Psoas muscle (tissue), 8 donors: ENCODE data around the gene SMIM13. TPM values are rescaled to one million over a fixed set of nuclear protein-coding genes. Genes with fewer than 3 reads are reported as not detected.

Experiments
- ATAC-seq, 4 donors: fragments of 200-7000 bp; cut with Tn5 transposase; one replicate each; pipeline ENCODE4 v1.9.1; 2020; ENCODE audit warnings: moderate library complexity in 3 of 4, mild to moderate bottlenecking in 2 of 4
- DNase-seq, 2 donors: peaks; one replicate each; pipeline ENCODE4 v3.0.0-alpha.2; 2020
- H3K27ac ChIP-seq: fragments of 200-600 bp; one replicate; pipeline ENCODE4 v1.8.0; 2022
- H3K27me3 ChIP-seq, 3 donors: fragments of 200-600 bp in 1 of 3; one replicate each; pipeline versions ENCODE4 v1.6.1 to v1.8.0; 2013 to 2022; ENCODE audit warnings: low read length in 2 of 3, mild to moderate bottlenecking in 2 of 3, moderate library complexity in 1 of 3; ENCODE audit not compliant: insufficient read depth in 3 of 3
- H3K36me3 ChIP-seq, 2 donors: fragments of 200-600 bp in 1 of 2; one replicate each; pipeline versions ENCODE4 v1.6.1 to v1.8.0; 2013 to 2022; ENCODE audit warnings: low read depth in 1 of 2, mild to moderate bottlenecking in 1 of 2, moderate library complexity in 1 of 2; ENCODE audit not compliant: insufficient read depth in 1 of 2
- H3K4me1 ChIP-seq: fragments of 200-600 bp; one replicate; pipeline ENCODE4 v1.8.0; 2022
- H3K4me3 ChIP-seq: fragments of 200-600 bp; one replicate; pipeline ENCODE4 v1.8.0; 2022; ENCODE audit warnings: mild to moderate bottlenecking
- H3K9me3 ChIP-seq: fragments of 200-600 bp; one replicate; pipeline ENCODE4 v1.8.0; 2022
- WGBS, 3 donors: extraction: QIAGEN DNeasy Blood & Tissue Kit; methylation state at CpG; one replicate each; pipeline versions ENCODE4 v1.1.6 to v1.1.7; 2013; 5-methylcytosine and 5-hydroxymethylcytosine counted together
- intact Hi-C, 2 donors: fragments of 100-400 bp; cut with DNase I; formaldehyde crosslinking; loops; one replicate each; pipeline versions ENCODE4 v1.11.0 to v1.14.2; 2022
- polyA plus RNA-seq, 3 donors: library from polyadenylated mRNA; stranded (reverse); fragments of 200-250 nt; gene quantifications; one replicate each; pipeline ENCODE4 v1.2.3, GENCODE V29; 2013
- total RNA-seq, 4 donors: library from RNA; stranded (reverse); fragmentation: NEBNext Ultra II Directional in 2 of 4; extraction: Animal tissue kit (Norgen Biotek cat#: 25700) in 2 of 4; gene quantifications; one replicate each; pipeline versions ENCODE4 v1.2.1 to v1.2.4, GENCODE V29; 2021 to 2023
- TF ChIP-seq, protein P1 (sequence below): fragments of 200-600 bp; IDR thresholded peaks from one replicate; pipeline ENCODE4 v1.8.0; 2022; ENCODE audit warnings: antibody characterized with exemption
- donor health status: healthy with polysubstance abuse.
- donor health status: DM: no; HTN: no; CAD: no; lungs with moderate emphysema.
- donor health status: Bipolar disorder and iron deficiency.
- donor health status: healthy.
- donor health status: DM: yes; HTN: yes; CAD: no.
- donor health status: DM: no; HTN: no; CAD: no.
- donor health status: DM: no; HTN: no; CAD: no.
- donor health status: DM: yes; HTN: yes; CAD: no.

The SMIM13 gene
- total and polyA plus RNA-seq, 7 donors: 5.6 to 19.1 (median 10.5) TPM

- intact Hi-C loops: no loop called here
- Histone ChIP-seq H3K27ac (no peak overlapping the region), H3K9me3 (no peaks in the 10 kb centered on the region), H3K36me3 (peaks cover 2 to 22% of the 10 kb centered on the region in 2 donors), H3K4me1 (peaks cover 3% of the 10 kb centered on the region), H3K27me3 (no peaks in the 10 kb centered on the region), H3K4me3 (no peak overlapping the region)
- DNase-seq (no peak), ATAC-seq (no peak)
- 68 to 77% (median 73%) methylated on average over 5 of the region's 5 CpGs for WGBS, 3 donors
- TF ChIP-seq, protein P1, sequence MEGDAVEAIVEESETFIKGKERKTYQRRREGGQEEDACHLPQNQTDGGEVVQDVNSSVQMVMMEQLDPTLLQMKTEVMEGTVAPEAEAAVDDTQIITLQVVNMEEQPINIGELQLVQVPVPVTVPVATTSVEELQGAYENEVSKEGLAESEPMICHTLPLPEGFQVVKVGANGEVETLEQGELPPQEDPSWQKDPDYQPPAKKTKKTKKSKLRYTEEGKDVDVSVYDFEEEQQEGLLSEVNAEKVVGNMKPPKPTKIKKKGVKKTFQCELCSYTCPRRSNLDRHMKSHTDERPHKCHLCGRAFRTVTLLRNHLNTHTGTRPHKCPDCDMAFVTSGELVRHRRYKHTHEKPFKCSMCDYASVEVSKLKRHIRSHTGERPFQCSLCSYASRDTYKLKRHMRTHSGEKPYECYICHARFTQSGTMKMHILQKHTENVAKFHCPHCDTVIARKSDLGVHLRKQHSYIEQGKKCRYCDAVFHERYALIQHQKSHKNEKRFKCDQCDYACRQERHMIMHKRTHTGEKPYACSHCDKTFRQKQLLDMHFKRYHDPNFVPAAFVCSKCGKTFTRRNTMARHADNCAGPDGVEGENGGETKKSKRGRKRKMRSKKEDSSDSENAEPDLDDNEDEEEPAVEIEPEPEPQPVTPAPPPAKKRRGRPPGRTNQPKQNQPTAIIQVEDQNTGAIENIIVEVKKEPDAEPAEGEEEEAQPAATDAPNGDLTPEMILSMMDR: no peak
Measured at GRCh38 chr6:11133281-11133680, 39.6 kb downstream of the SMIM13 start.

DNA sequence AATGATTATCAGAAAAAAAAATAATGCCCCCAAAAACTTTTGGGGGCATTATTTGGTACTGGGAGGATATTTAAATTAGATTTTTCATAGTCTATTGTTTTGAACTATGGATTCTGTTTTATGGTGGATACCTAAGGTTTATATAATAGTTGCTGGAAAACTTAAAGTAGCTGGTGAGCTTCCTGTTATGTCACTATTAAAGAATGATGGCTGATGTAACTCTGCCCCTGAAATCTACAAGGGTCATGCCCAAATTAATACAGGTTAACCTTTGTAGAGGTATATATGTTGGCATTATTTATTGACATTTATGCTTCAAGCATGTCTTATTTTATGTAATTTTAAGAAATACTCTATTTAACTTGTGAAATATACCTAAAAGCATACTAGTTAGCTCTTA, 43.2 kb downstream of the SMIM13 start:
- TF ChIP-seq, protein P1: no peak
- Histone ChIP-seq H3K27ac (no peak overlapping the region), H3K27me3 (no peaks in the 10 kb centered on the region), H3K9me3 (no peaks in the 10 kb centered on the region), H3K4me1 (no peaks in the 10 kb centered on the region), H3K36me3 (peaks cover 2 to 22% of the 10 kb centered on the region in 2 donors), H3K4me3 (no peak overlapping the region)
- ATAC-seq: no peak
- intact Hi-C loops: no loop called here
- DNase-seq: no peak

DNA sequence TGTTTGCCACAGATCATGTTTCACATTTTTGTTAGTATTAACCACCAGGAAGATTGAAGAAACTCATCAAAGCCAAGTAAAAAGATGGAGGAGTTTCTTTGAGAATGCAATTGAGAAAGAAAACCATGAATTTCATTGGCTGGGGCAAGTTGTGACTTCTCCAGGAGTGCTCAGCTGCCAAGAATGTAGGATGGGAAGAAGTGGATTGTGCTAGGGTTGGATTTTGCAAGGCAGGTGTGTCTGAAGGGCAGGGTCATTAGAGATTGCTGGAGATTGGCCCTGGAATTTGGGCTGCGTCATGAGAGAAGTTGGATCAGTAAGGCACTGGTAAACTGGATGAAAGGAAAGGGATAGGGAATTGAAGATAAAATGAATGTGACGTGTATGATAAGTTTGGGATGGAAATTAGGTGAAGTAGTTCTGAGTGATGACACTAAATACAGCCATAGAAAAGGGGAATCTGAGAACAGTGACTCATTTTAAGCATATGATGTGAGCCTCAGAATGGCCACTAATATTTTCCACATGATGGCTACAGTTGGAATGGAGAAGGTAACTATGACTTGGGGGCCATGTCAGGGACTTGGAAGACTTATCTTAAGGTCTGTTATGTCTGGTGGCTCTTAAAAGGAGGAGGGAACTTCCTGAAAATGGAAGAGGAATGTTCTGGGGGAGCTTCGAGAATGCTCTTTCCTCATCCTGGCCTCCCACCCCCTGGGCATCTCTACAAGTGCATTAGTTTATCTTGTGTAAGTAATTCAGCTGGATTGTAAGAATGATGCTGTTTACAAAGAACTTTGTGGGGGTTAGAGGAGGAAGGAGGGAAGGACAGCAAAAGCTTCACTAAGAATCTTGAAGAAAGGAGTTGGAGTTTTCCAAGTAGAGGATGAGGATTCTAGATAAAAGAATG, 45.7 kb downstream of the SMIM13 start:
- no peak overlapping the region for H3K27ac ChIP-seq

DNA sequence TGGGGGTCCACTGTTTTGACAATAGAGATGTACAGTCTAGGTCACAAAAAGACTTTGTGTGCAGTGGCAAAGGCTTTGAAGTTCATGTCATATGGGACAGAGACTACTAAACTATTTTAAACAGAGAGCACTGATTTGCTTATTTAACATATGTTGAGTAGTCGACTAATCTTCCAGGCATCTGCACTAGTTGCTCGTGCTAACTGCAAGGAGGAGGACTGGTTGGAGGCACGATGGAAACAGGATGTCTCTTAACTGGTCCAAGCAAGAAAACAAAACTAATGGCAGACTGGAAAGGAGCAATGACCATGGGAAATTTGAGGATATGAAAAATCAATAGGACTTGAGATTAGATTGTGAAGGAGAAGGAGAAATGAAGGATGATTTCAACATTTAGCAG, 46.4 kb downstream of the SMIM13 start:
- Histone ChIP-seq H3K27ac (no peak overlapping the region), H3K4me1 (no peaks in the 10 kb centered on the region), H3K4me3 (no peak overlapping the region), H3K9me3 (no peaks in the 10 kb centered on the region), H3K36me3 (peaks cover under 1 to 13% of the 10 kb centered on the region in 2 donors), H3K27me3 (no peaks in the 10 kb centered on the region)
- TF ChIP-seq, protein P1: no peak
- 68 to 87% (median 82%) methylated on average over 3 of the region's 3 CpGs for WGBS, 3 donors
- ATAC-seq: no peak
- DNase-seq: no peak
- intact Hi-C loops: loop anchor here in 1 of 2 donors (10.0 kb wide), 1 partner anchor 435 kb away; no protein-coding TSS in a partner anchor

More for the DNA sequence above, 45.7 kb downstream of the SMIM13 start:
- Histone ChIP-seq H3K36me3 (peaks cover 2 to 21% of the 10 kb centered on the region in 2 donors), H3K9me3 (no peaks in the 10 kb centered on the region), H3K4me1 (no peaks in the 10 kb centered on the region), H3K4me3 (no peak overlapping the region), H3K27me3 (no peaks in the 10 kb centered on the region)
- ATAC-seq (no peak), DNase-seq (no peak)
- intact Hi-C loops: no loop called here
- 76 to 91% (median 80%) methylated on average over 3 of the region's 3 CpGs for WGBS, 3 donors
- TF ChIP-seq, protein P1: no peak
